H9 (cell line): ENCODE data around the gene ACADM. TPM values are rescaled to one million over a fixed set of nuclear protein-coding genes. Genes with fewer than 3 reads are reported as not detected.

ENCODE experiments used
- DNase-seq: peaks from one replicate; pipeline ENCODE4 v3.0.0-alpha.2; 2017
- H2AFZ ChIP-seq: one replicate; pipeline ENCODE4 v1.6.1; 2013; ENCODE audit warnings: mild to moderate bottlenecking, low read length, control low read depth, moderate library complexity
- H2AK5ac ChIP-seq: 2 replicates; pipeline ENCODE4 v1.6.1; 2013; ENCODE audit warnings: low read length, control low read depth, mixed read lengths; ENCODE audit not compliant: insufficient read length
- H2BK120ac ChIP-seq: one replicate; pipeline ENCODE4 v1.6.1; 2013; ENCODE audit warnings: low read depth, mild to moderate bottlenecking, low read length, control low read depth, inconsistent platforms; ENCODE audit not compliant: poor library complexity, severe bottlenecking
- H2BK12ac ChIP-seq: 2 replicates; pipeline ENCODE4 v1.6.1; 2013; ENCODE audit warnings: low read length, control low read depth, mixed read lengths, low read depth; ENCODE audit not compliant: insufficient read length
- H2BK15ac ChIP-seq: 2 replicates; pipeline ENCODE4 v1.6.1; 2013; ENCODE audit warnings: low read depth, low read length, control low read depth
- H2BK20ac ChIP-seq: one replicate; pipeline ENCODE4 v1.6.1; 2013; ENCODE audit warnings: low read depth, mild to moderate bottlenecking, low read length, control low read depth, inconsistent platforms; ENCODE audit not compliant: poor library complexity, severe bottlenecking
- H2BK5ac ChIP-seq: 2 replicates; pipeline ENCODE4 v1.6.1; 2013; ENCODE audit warnings: low read length, control low read depth, mixed read lengths; ENCODE audit not compliant: insufficient read length
- H3K14ac ChIP-seq: 2 replicates; pipeline ENCODE4 v1.6.1; 2013; ENCODE audit warnings: low read length, control low read depth; ENCODE audit not compliant: insufficient read depth
- H3K18ac ChIP-seq: 2 replicates; pipeline ENCODE4 v1.6.1; 2013; ENCODE audit warnings: low read depth, mild to moderate bottlenecking, mixed read lengths, low read length, control low read depth; ENCODE audit not compliant: insufficient read length
- H3K23ac ChIP-seq: 2 replicates; pipeline ENCODE4 v1.6.1; 2013; ENCODE audit warnings: low read length, control low read depth, mixed read lengths, low read depth; ENCODE audit not compliant: insufficient read length
- H3K23me2 ChIP-seq: 2 replicates; pipeline ENCODE4 v1.6.1; 2013; ENCODE audit warnings: low read depth, mild to moderate bottlenecking, mixed read lengths, low read length, control low read depth; ENCODE audit not compliant: insufficient read length, poor library complexity, severe bottlenecking
- H3K27ac ChIP-seq: 2 replicates; pipeline ENCODE4 v1.5.1; 2013; ENCODE audit warnings: low read length, control low read depth, mixed read lengths, low read depth; ENCODE audit not compliant: insufficient read length
- H3K27me3 ChIP-seq: 2 replicates; pipeline ENCODE4 v1.6.1; 2013; ENCODE audit warnings: low read length, control low read depth, inconsistent platforms; ENCODE audit not compliant: insufficient read depth
- H3K4ac ChIP-seq: 2 replicates; pipeline ENCODE4 v1.6.1; 2013; ENCODE audit warnings: low read depth, mild to moderate bottlenecking, control low read depth, inconsistent platforms, low read length, moderate library complexity
- H3K4me1 ChIP-seq: 2 replicates; pipeline ENCODE4 v1.6.1; 2013; ENCODE audit warnings: low read length, control low read depth, inconsistent platforms; ENCODE audit not compliant: insufficient read depth
- H3K4me2 ChIP-seq: 2 replicates; pipeline ENCODE4 v1.6.1; 2013; ENCODE audit warnings: low read length, control low read depth, mixed read lengths; ENCODE audit not compliant: insufficient read length, insufficient read depth
- H3K56ac ChIP-seq: 2 replicates; pipeline ENCODE4 v1.6.1; 2013; ENCODE audit warnings: low read depth, mild to moderate bottlenecking, mixed read lengths, low read length, control low read depth; ENCODE audit not compliant: insufficient read length
- H3K79me1 ChIP-seq: 2 replicates; pipeline ENCODE4 v1.6.1; 2013; ENCODE audit warnings: low read depth, mild to moderate bottlenecking, moderate library complexity, low read length, control low read depth, inconsistent platforms; ENCODE audit not compliant: insufficient read depth, poor library complexity, severe bottlenecking
- H3K79me2 ChIP-seq: 2 replicates; pipeline ENCODE4 v1.6.1; 2013; ENCODE audit warnings: low read length, control low read depth, inconsistent platforms; ENCODE audit not compliant: insufficient read depth
- H3K9ac ChIP-seq: 2 replicates; pipeline ENCODE4 v1.6.1; 2013; ENCODE audit warnings: low read length, control low read depth, mixed read lengths; ENCODE audit not compliant: insufficient read length; ENCODE audit errors: extremely low read depth
- H3K9me3 ChIP-seq: one replicate; pipeline ENCODE4 v1.6.1; 2013; ENCODE audit warnings: low read depth, low read length, inconsistent platforms; ENCODE audit not compliant: control insufficient read depth
- H3T11ph ChIP-seq: one replicate; pipeline ENCODE4 v1.6.1; 2013; ENCODE audit warnings: mild to moderate bottlenecking, low read length, control low read depth, inconsistent platforms
- H4K20me1 ChIP-seq: one replicate; pipeline ENCODE4 v1.6.1; 2013; ENCODE audit not compliant: control insufficient read depth, insufficient read length, insufficient read depth
- H4K5ac ChIP-seq: 2 replicates; pipeline ENCODE4 v1.6.1; 2013; ENCODE audit warnings: low read depth, mild to moderate bottlenecking, mixed read lengths, low read length, control low read depth; ENCODE audit not compliant: insufficient read length
- H4K8ac ChIP-seq: replicated peaks from 2 replicates; pipeline ENCODE4 v1.6.1; 2013; ENCODE audit warnings: low read length, control low read depth, mixed read lengths, low read depth; ENCODE audit not compliant: insufficient read length
- H4K91ac ChIP-seq: 2 replicates; pipeline ENCODE4 v1.6.1; 2013; ENCODE audit warnings: low read depth, mild to moderate bottlenecking, moderate library complexity, mixed read lengths, low read length, control low read depth; ENCODE audit not compliant: insufficient read length
- H3K27ac Mint-ChIP-seq, 3 experiments: 2 replicates in 2 of 3; 3 replicates in 1 of 3; pipeline ENCODE4 v1.8.0; 2020 to 2021; ENCODE audit warnings: mixed read lengths in 3 of 3, mild to moderate bottlenecking in 1 of 3, moderate library complexity in 1 of 3
- H3K27me3 Mint-ChIP-seq: 2 replicates; pipeline ENCODE4 v1.8.0; 2021; ENCODE audit warnings: low read depth, mild to moderate bottlenecking, moderate library complexity, mixed read lengths
- H3K36me3 Mint-ChIP-seq, 3 experiments: 2 replicates in 2 of 3; 3 replicates in 1 of 3; pipeline ENCODE4 v1.8.0; 2020 to 2021; ENCODE audit warnings: low read depth in 3 of 3, mixed read lengths in 3 of 3; ENCODE audit not compliant: insufficient read depth in 1 of 3
- H3K4me1 Mint-ChIP-seq, 2 experiments: 2 replicates each; pipeline ENCODE4 v1.8.0; 2020; ENCODE audit warnings: mixed read lengths in 2 of 2
- H3K4me3 Mint-ChIP-seq, 2 experiments: 2 replicates in 1 of 2; 3 replicates in 1 of 2; pipeline ENCODE4 v1.8.0; 2020 to 2021; ENCODE audit warnings: mild to moderate bottlenecking in 2 of 2, mixed read lengths in 2 of 2, moderate library complexity in 1 of 2
- H3K9me3 Mint-ChIP-seq, 2 experiments: 2 replicates in 1 of 2; 3 replicates in 1 of 2; pipeline ENCODE4 v1.8.0; 2020; ENCODE audit warnings: mild to moderate bottlenecking in 2 of 2, mixed read lengths in 2 of 2, moderate library complexity in 1 of 2
- total RNA-seq: library from RNA; stranded (reverse); gene quantifications from 2 replicates; pipeline ENCODE4 v1.2.1, GENCODE V29; 2021
- TF ChIP-seq, protein P1 (sequence below): fragments of 200-600 bp; sonication (generic); conservative IDR thresholded peaks from 3 replicates; pipeline ENCODE4 v1.8.0; 2021; ENCODE audit warnings: antibody characterized with exemption, mild to moderate bottlenecking

ACADM gene
- total RNA-seq, 1 experiment from 2014 or later: 51.3 TPM

DNA sequence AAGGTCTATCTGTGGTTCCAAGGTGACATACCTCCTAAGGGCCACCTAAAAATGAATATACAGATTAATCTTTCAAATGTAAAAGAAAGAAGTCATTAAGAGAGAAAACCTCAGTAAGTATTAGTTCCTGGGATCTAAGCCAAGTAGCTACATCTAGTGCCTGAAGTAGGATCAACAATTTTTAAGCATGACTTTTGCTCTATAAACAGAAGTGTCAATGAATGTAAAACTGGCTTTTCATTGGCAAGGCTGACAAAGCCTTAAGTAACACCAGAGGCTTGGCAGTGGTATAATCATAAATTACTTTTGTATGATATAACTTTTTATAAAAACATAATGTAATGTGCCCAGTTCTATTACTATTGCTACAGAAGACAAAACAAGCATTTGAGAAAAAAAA is 12.2 kb upstream of the ACADM start:
- Mint-ChIP-seq H3K27me3 (no peaks in the 10 kb centered on the region; the same call in 1 of the 2 replicates), H3K4me3 (no peak overlapping the region), H3K27ac (no peak overlapping the region), H3K9me3 (no peaks in the 10 kb centered on the region; a peak in 1 of 5 replicates), H3K36me3 (no peaks in the 10 kb centered on the region; a peak in 1 of 7 replicates), H3K4me1 (no peaks in the 10 kb centered on the region)
- no peaks in the 10 kb centered on the region for H3K79me2 ChIP-seq
- no peak overlapping the region for H4K5ac ChIP-seq
- H3K4me2 ChIP-seq: no peak overlapping the region
- H4K8ac ChIP-seq: no peak overlapping the region
- no peaks in the 10 kb centered on the region for H3K23me2 ChIP-seq
- H3K18ac ChIP-seq: no peak overlapping the region
- H2AFZ ChIP-seq: no peak overlapping the region
- no peak overlapping the region for H2BK12ac ChIP-seq
- no peak overlapping the region for H2BK20ac ChIP-seq
- no peaks in the 10 kb centered on the region for H3K27me3 ChIP-seq
- no peak overlapping the region for H2AK5ac ChIP-seq
- no peak overlapping the region for H3K4ac ChIP-seq
- H3K9me3 ChIP-seq: no peaks in the 10 kb centered on the region
- no peak overlapping the region for H3T11ph ChIP-seq
- H2BK120ac ChIP-seq: no peak overlapping the region
- no peak overlapping the region for H3K14ac ChIP-seq
- no peak overlapping the region for H3K23ac ChIP-seq
- no peaks in the 10 kb centered on the region for H3K79me1 ChIP-seq
- H3K27ac ChIP-seq: no peak overlapping the region
- DNase-seq: no peak
- H3K9ac ChIP-seq: no peak overlapping the region
- no peaks in the 10 kb centered on the region for H3K4me1 ChIP-seq
- H4K20me1 ChIP-seq: no peaks in the 10 kb centered on the region
- TF ChIP-seq, protein P1, sequence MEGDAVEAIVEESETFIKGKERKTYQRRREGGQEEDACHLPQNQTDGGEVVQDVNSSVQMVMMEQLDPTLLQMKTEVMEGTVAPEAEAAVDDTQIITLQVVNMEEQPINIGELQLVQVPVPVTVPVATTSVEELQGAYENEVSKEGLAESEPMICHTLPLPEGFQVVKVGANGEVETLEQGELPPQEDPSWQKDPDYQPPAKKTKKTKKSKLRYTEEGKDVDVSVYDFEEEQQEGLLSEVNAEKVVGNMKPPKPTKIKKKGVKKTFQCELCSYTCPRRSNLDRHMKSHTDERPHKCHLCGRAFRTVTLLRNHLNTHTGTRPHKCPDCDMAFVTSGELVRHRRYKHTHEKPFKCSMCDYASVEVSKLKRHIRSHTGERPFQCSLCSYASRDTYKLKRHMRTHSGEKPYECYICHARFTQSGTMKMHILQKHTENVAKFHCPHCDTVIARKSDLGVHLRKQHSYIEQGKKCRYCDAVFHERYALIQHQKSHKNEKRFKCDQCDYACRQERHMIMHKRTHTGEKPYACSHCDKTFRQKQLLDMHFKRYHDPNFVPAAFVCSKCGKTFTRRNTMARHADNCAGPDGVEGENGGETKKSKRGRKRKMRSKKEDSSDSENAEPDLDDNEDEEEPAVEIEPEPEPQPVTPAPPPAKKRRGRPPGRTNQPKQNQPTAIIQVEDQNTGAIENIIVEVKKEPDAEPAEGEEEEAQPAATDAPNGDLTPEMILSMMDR: no peak
- no peak overlapping the region for H3K56ac ChIP-seq
- no peak overlapping the region for H2BK5ac ChIP-seq
- H4K91ac ChIP-seq: no peak overlapping the region
- H2BK15ac ChIP-seq: no peak overlapping the region
